ENCODE data around the gene PADI1.

DNA sequence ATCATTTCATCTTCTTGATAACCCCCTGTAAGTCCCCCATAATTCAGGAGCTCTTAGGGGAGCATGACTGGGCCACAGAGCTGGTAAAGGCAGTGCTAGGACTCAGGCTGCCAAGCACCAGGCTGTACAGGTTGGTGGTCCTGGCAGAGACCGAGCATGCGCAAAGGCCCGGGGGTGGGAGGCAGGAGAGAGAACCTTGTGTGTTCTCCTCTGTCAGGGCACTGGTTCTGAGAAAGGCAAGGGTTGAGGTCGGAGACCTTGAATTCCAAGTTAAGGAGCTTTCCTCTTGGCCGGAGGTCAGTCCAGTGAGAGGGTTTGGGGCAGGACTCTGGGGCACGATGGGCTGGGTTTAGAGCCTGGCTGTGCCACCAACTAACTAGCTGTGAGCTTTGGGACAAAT lies 67.1 kb downstream of the PADI1 start:
- TF ChIP-seq, protein P1, sequence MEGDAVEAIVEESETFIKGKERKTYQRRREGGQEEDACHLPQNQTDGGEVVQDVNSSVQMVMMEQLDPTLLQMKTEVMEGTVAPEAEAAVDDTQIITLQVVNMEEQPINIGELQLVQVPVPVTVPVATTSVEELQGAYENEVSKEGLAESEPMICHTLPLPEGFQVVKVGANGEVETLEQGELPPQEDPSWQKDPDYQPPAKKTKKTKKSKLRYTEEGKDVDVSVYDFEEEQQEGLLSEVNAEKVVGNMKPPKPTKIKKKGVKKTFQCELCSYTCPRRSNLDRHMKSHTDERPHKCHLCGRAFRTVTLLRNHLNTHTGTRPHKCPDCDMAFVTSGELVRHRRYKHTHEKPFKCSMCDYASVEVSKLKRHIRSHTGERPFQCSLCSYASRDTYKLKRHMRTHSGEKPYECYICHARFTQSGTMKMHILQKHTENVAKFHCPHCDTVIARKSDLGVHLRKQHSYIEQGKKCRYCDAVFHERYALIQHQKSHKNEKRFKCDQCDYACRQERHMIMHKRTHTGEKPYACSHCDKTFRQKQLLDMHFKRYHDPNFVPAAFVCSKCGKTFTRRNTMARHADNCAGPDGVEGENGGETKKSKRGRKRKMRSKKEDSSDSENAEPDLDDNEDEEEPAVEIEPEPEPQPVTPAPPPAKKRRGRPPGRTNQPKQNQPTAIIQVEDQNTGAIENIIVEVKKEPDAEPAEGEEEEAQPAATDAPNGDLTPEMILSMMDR (conservative IDR thresholded peaks at IDR 0.05; ENCODE audit: low read length) = no peak
- TF ChIP-seq EZH2phosphoT487 (IDR thresholded peaks at IDR 0.05; ENCODE audit: borderline replicate concordance, low read depth, low read length) = no peak
